Mesenchymal stem cell (in vitro differentiated cells and primary cell): ENCODE measurements around the gene PIAS4.

Source experiments
- DNase-seq: peaks from one replicate; pipeline ENCODE4 v3.0.0-alpha.2; 2013
- H2AFZ ChIP-seq: one replicate; pipeline ENCODE4 v1.6.1; 2013; ENCODE audit warnings: low read depth, mild to moderate bottlenecking, control low read depth, inconsistent platforms, low read length, moderate library complexity
- H2AK5ac ChIP-seq: 2 replicates; pipeline ENCODE4 v1.6.1; 2013; ENCODE audit warnings: low read length, moderate library complexity, mild to moderate bottlenecking, inconsistent platforms; ENCODE audit not compliant: severe bottlenecking
- H2BK120ac ChIP-seq: one replicate; pipeline ENCODE4 v1.6.1; 2013; ENCODE audit warnings: low read depth, mild to moderate bottlenecking, inconsistent platforms, low read length, moderate library complexity
- H2BK12ac ChIP-seq, 2 experiments: one replicate each; pipeline ENCODE4 v1.6.1; 2013; ENCODE audit warnings: inconsistent platforms in 2 of 2, low read length in 2 of 2, mild to moderate bottlenecking in 2 of 2, moderate library complexity in 2 of 2, control low read depth in 1 of 2
- H2BK15ac ChIP-seq: one replicate; pipeline ENCODE4 v1.6.1; 2013; ENCODE audit warnings: mild to moderate bottlenecking, low read depth, inconsistent platforms; ENCODE audit not compliant: poor library complexity, severe bottlenecking
- H2BK5ac ChIP-seq: 2 replicates; pipeline ENCODE4 v1.6.1; 2013; ENCODE audit warnings: low read depth, mild to moderate bottlenecking, low read length, control low read depth, inconsistent platforms; ENCODE audit not compliant: poor library complexity, severe bottlenecking
- H3K14ac ChIP-seq, 2 experiments: one replicate each; pipeline ENCODE4 v1.6.1; 2013; ENCODE audit warnings: inconsistent platforms in 2 of 2, low read length in 2 of 2, control low read depth in 1 of 2, mild to moderate bottlenecking in 1 of 2, moderate library complexity in 1 of 2
- H3K18ac ChIP-seq, 2 experiments: one replicate each; pipeline ENCODE4 v1.6.1; 2013; ENCODE audit warnings: inconsistent platforms in 2 of 2, low read length in 2 of 2, control low read depth in 1 of 2, low read depth in 1 of 2, mild to moderate bottlenecking in 1 of 2
- H3K23ac ChIP-seq, 2 experiments: one replicate each; pipeline ENCODE4 v1.6.1; 2013; ENCODE audit warnings: inconsistent platforms in 2 of 2, low read length in 2 of 2, mild to moderate bottlenecking in 2 of 2, moderate library complexity in 2 of 2, control low read depth in 1 of 2
- H3K27ac ChIP-seq: 2 replicates; pipeline ENCODE4 v1.5.1; 2013; ENCODE audit warnings: mild to moderate bottlenecking, moderate library complexity, low read length, control low read depth, inconsistent platforms; ENCODE audit not compliant: poor library complexity, severe bottlenecking
- H3K27me3 ChIP-seq, 2 experiments: 2 replicates each; pipeline versions ENCODE4 v1.6.1 to v1.7.0; 2013; ENCODE audit warnings: low read length in 2 of 2, mild to moderate bottlenecking in 2 of 2, moderate library complexity in 2 of 2, control low read depth in 1 of 2, inconsistent platforms in 1 of 2; ENCODE audit not compliant: control insufficient read depth in 1 of 2, insufficient read depth in 1 of 2
- H3K36me3 ChIP-seq, 2 experiments: 2 replicates each; pipeline versions ENCODE4 v1.6.1 to v1.7.0; 2013; ENCODE audit warnings: low read length in 2 of 2, control low read depth in 1 of 2, inconsistent platforms in 1 of 2, low read depth in 1 of 2, mild to moderate bottlenecking in 1 of 2; ENCODE audit not compliant: insufficient read depth in 2 of 2, control insufficient read depth in 1 of 2
- H3K4ac ChIP-seq, 2 experiments: one replicate each; pipeline ENCODE4 v1.6.1; 2013; ENCODE audit warnings: inconsistent platforms in 2 of 2, low read length in 2 of 2, mild to moderate bottlenecking in 2 of 2, moderate library complexity in 2 of 2, control low read depth in 1 of 2, low read depth in 1 of 2
- H3K4me1 ChIP-seq: 2 replicates; pipeline ENCODE4 v1.6.1; 2013; ENCODE audit warnings: low read depth, low read length, control low read depth; ENCODE audit not compliant: control insufficient read depth, insufficient read depth
- H3K4me2 ChIP-seq: 2 replicates; pipeline ENCODE4 v1.6.1; 2013; ENCODE audit warnings: low read length, mild to moderate bottlenecking, inconsistent platforms; ENCODE audit not compliant: poor library complexity, severe bottlenecking
- H3K4me3 ChIP-seq, 2 experiments: 2 replicates each; pipeline versions ENCODE4 v1.5.1 to v1.7.0; 2013; ENCODE audit warnings: low read length in 2 of 2, mild to moderate bottlenecking in 2 of 2, control low read depth in 1 of 2, low read depth in 1 of 2; ENCODE audit not compliant: insufficient read depth in 1 of 2
- H3K79me1 ChIP-seq: replicated peaks from 2 replicates; pipeline ENCODE4 v1.6.1; 2013; ENCODE audit warnings: mild to moderate bottlenecking, control low read depth, low read length, inconsistent platforms; ENCODE audit not compliant: poor library complexity, severe bottlenecking
- H3K9ac ChIP-seq: 2 replicates; pipeline ENCODE4 v1.7.0; 2013; ENCODE audit warnings: mild to moderate bottlenecking, low read length, moderate library complexity
- H3K9me3 ChIP-seq: 2 replicates; pipeline ENCODE4 v1.7.0; 2013; ENCODE audit warnings: mild to moderate bottlenecking, low read length; ENCODE audit not compliant: control insufficient read depth
- H4K8ac ChIP-seq: one replicate; pipeline ENCODE4 v1.6.1; 2013; ENCODE audit warnings: inconsistent platforms, mild to moderate bottlenecking, low read length, moderate library complexity
- H4K91ac ChIP-seq: one replicate; pipeline ENCODE4 v1.6.1; 2013; ENCODE audit warnings: mild to moderate bottlenecking, low read length, inconsistent platforms
- WGBS: methylation state at CpG from one replicate; pipeline ENCODE4 v1.1.7; 2013; ENCODE audit warnings: mixed read lengths; 5-methylcytosine and 5-hydroxymethylcytosine counted together

PIAS4 gene

GRCh38 chr19:4053423-4054324, 46.1 kb downstream of the PIAS4 start:
- H2BK120ac ChIP-seq = no peak overlapping the region

GRCh38 chr19:4054441-4055208, 47.1 kb downstream of the PIAS4 start:
- no peaks in the 10 kb centered on the region for H3K79me1 ChIP-seq
- H3K4ac ChIP-seq = no peak overlapping the region
- no peaks in the 10 kb centered on the region for H3K9me3 ChIP-seq
- H2AK5ac ChIP-seq = no peak overlapping the region
- no peak overlapping the region for H3K23ac ChIP-seq
- H2AFZ ChIP-seq = no peak overlapping the region
- H2BK120ac ChIP-seq = no peak overlapping the region
- WGBS = 98% methylated on average over 86 of the region's 91 CpGs
- H4K91ac ChIP-seq = peak overlapping the region; percentile 20
- no peak overlapping the region for H4K8ac ChIP-seq
- no peak overlapping the region for H3K14ac ChIP-seq
- no peak overlapping the region for H3K18ac ChIP-seq
- no peak overlapping the region for H3K9ac ChIP-seq
- no peak overlapping the region for H2BK5ac ChIP-seq
- H3K4me1 ChIP-seq = peaks cover 51% of the 10 kb centered on the region
- no peak for DNase-seq
- H2BK12ac ChIP-seq = no peak overlapping the region
- no peaks in the 10 kb centered on the region for H3K27me3 ChIP-seq
- H3K4me3 ChIP-seq = no peak overlapping the region
- H3K4me2 ChIP-seq = no peak overlapping the region
- H3K36me3 ChIP-seq = peaks cover 45 to 67% of the 10 kb centered on the region in 2 experiments
- H2BK15ac ChIP-seq = no peak overlapping the region
- no peak overlapping the region for H3K27ac ChIP-seq

More at GRCh38 chr19:4053423-4054324, 46.1 kb downstream of the PIAS4 start:
- no peak overlapping the region for H3K27ac ChIP-seq
- H2BK12ac ChIP-seq = no peak overlapping the region
- H3K4me3 ChIP-seq = peak overlapping the region in 1 of 2 experiments; percentile 59
- H2AK5ac ChIP-seq = no peak overlapping the region
- H3K27me3 ChIP-seq = no peaks in the 10 kb centered on the region
- no peak overlapping the region for H4K8ac ChIP-seq
- no peak overlapping the region for H3K18ac ChIP-seq
- 95% methylated on average over 82 of the region's 82 CpGs for WGBS
- no peak for DNase-seq
- H3K4me1 ChIP-seq = peaks cover 42% of the 10 kb centered on the region
- no peak overlapping the region for H4K91ac ChIP-seq
- no peak overlapping the region for H2BK15ac ChIP-seq
- H3K79me1 ChIP-seq = no peaks in the 10 kb centered on the region
- H3K9me3 ChIP-seq = no peaks in the 10 kb centered on the region
- no peak overlapping the region for H2BK5ac ChIP-seq
- H2AFZ ChIP-seq = no peak overlapping the region
- peaks cover 50 to 70% of the 10 kb centered on the region in 2 experiments for H3K36me3 ChIP-seq
- no peak overlapping the region for H3K4ac ChIP-seq
- H3K23ac ChIP-seq = no peak overlapping the region
- H3K14ac ChIP-seq = no peak overlapping the region
- no peak overlapping the region for H3K4me2 ChIP-seq
- H3K9ac ChIP-seq = peak overlapping the region; percentile 66

GRCh38 chr19:4055209-4055552, 47.6 kb downstream of the PIAS4 start:
- Histone ChIP-seq H3K18ac (no peak overlapping the region), H3K4me2 (no peak overlapping the region), H3K9ac (no peak overlapping the region), H3K14ac (no peak overlapping the region), H2BK15ac (no peak overlapping the region), H3K4me3 (no peak overlapping the region), H3K79me1 (no peaks in the 10 kb centered on the region), H4K91ac (peak overlapping the region; percentile 20), H4K8ac (no peak overlapping the region), H2AK5ac (no peak overlapping the region), H3K36me3 (peaks cover 42 to 66% of the 10 kb centered on the region in 2 experiments), H3K4me1 (peaks cover 57% of the 10 kb centered on the region), H2BK5ac (no peak overlapping the region), H3K23ac (no peak overlapping the region), H2BK12ac (no peak overlapping the region), H3K27me3 (no peaks in the 10 kb centered on the region), H2AFZ (no peak overlapping the region), H2BK120ac (no peak overlapping the region), H3K4ac (no peak overlapping the region), H3K27ac (no peak overlapping the region), H3K9me3 (no peaks in the 10 kb centered on the region)
- DNase-seq = no peak
- 93% methylated on average over 15 of the region's 20 CpGs for WGBS
